GM20431 (cell line): ENCODE measurements around the gene AQP12A.
"Not testable (repeated sequence)": the region's sequence is repeated elsewhere in the genome, so short reads cannot be mapped to it uniquely, and the experiment has no call there.

Experiments used
- in situ Hi-C: fragments of 300-500 bp; cut with MseI, MboI; formaldehyde crosslinking; loops from one replicate; pipeline ENCODE4 v1.15.0; 2020; ENCODE audit warnings: low sequenced_read_pairs; ENCODE audit not compliant: unreplicated experiment

AQP12A gene

GRCh38 chr2:240686460-240686859 lies 5.2 kb upstream of the AQP12A start:
- in situ Hi-C loops: no loop called here

- in situ Hi-C loops: no loop called here
Observed at GRCh38 chr2:240687045-240687740, 4.5 kb upstream of the AQP12A start.

GRCh38 chr2:240687741-240688552 lies 3.7 kb upstream of the AQP12A start:
- in situ Hi-C loops: no loop called here

- in situ Hi-C loops: no loop called here
Observed at GRCh38 chr2:240688553-240688919, 3.1 kb upstream of the AQP12A start.

GRCh38 chr2:240689975-240690374 lies 1.7 kb upstream of the AQP12A start:
- in situ Hi-C loops: no loop called here

- in situ Hi-C loops: not testable (repeated sequence)
Observed at GRCh38 chr2:240690421-240691074, 1.1 kb upstream of the AQP12A start.

- in situ Hi-C loops: not testable (repeated sequence)
Observed at GRCh38 chr2:240691075-240691427, 615 bp upstream of the AQP12A start.

GRCh38 chr2:240692583-240693561 lies 1.2 kb downstream of the AQP12A start:
- in situ Hi-C loops: not testable (repeated sequence)

- in situ Hi-C loops: not testable (repeated sequence)
Observed at GRCh38 chr2:240694304-240694703, 2.6 kb downstream of the AQP12A start.

GRCh38 chr2:240695593-240695992 lies 3.9 kb downstream of the AQP12A start:
- in situ Hi-C loops: not testable (repeated sequence)

GRCh38 chr2:240696469-240696868 lies 4.8 kb downstream of the AQP12A start:
- in situ Hi-C loops: not testable (repeated sequence)

- in situ Hi-C loops: not testable (repeated sequence)
Observed at GRCh38 chr2:240698852-240699561, 7.3 kb downstream of the AQP12A start.

- in situ Hi-C loops: loop anchor here (25.0 kb wide), 1 partner anchor 188 kb away; no protein-coding TSS in a partner anchor
Observed at GRCh38 chr2:240699835-240700234, 8.2 kb downstream of the AQP12A start.

GRCh38 chr2:240700616-240701015 lies 8.9 kb downstream of the AQP12A start:
- in situ Hi-C loops: loop anchor here (25.0 kb wide), 1 partner anchor 188 kb away; no protein-coding TSS in a partner anchor

- in situ Hi-C loops: loop anchor here (25.0 kb wide), 1 partner anchor 189 kb away; no protein-coding TSS in a partner anchor
Observed at GRCh38 chr2:240701091-240701735, 9.5 kb downstream of the AQP12A start.

- in situ Hi-C loops: loop anchor here (25.0 kb wide), 1 partner anchor 190 kb away; no protein-coding TSS in a partner anchor
Observed at GRCh38 chr2:240701736-240702639, 10.3 kb downstream of the AQP12A start.

- in situ Hi-C loops: loop anchor here (25.0 kb wide), 1 partner anchor 190 kb away; no protein-coding TSS in a partner anchor
Observed at GRCh38 chr2:240702640-240703011, 11.0 kb downstream of the AQP12A start.
